D721Med (cell line): Measurements from ENCODE around the gene TRAF3IP1.
"Not testable (repeated sequence)": the region's sequence is repeated elsewhere in the genome, so short reads cannot be mapped to it uniquely, and the experiment has no call there.

Experiments used
- DNase-seq: peaks from one replicate; pipeline ENCODE4 v3.0.0; 2011; ENCODE audit warnings: low spot score; ENCODE audit not compliant: insufficient read length
- FAIRE-seq: peaks from 2 replicates; lab custom pipeline; 2011; peaks lifted over from hg19 to GRCh38; lab: Jason Lieb, UNC
- TF ChIP-seq, protein P1 (sequence below): IDR thresholded peaks from 2 replicates; pipeline ENCODE4 v1.5.1; 2012; ENCODE audit warnings: mild to moderate bottlenecking, control low read depth; ENCODE audit not compliant: insufficient read depth; ENCODE audit errors: missing control alignments

TRAF3IP1 gene

DNA sequence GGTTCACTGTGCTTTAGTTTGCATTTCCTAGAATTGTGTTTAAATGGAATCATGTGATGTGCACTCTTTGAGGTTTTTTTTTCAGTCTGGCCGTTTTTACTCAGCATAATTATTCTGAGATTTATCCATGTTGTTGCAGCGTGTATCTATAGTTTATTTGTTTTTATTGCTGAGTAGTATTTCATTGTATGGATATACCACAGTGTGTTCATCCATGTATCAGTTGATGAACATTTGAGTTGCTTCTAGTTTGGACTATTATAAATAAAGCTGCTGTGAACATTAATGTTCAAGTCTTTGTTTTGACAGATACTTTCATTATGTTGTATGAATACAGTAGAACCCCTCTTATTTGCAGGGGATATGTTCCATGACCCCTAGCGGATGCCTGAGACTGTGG is 39.1 kb downstream of the TRAF3IP1 start:
- DNase-seq (no peak), FAIRE-seq (no peak)
- TF ChIP-seq, protein P1, sequence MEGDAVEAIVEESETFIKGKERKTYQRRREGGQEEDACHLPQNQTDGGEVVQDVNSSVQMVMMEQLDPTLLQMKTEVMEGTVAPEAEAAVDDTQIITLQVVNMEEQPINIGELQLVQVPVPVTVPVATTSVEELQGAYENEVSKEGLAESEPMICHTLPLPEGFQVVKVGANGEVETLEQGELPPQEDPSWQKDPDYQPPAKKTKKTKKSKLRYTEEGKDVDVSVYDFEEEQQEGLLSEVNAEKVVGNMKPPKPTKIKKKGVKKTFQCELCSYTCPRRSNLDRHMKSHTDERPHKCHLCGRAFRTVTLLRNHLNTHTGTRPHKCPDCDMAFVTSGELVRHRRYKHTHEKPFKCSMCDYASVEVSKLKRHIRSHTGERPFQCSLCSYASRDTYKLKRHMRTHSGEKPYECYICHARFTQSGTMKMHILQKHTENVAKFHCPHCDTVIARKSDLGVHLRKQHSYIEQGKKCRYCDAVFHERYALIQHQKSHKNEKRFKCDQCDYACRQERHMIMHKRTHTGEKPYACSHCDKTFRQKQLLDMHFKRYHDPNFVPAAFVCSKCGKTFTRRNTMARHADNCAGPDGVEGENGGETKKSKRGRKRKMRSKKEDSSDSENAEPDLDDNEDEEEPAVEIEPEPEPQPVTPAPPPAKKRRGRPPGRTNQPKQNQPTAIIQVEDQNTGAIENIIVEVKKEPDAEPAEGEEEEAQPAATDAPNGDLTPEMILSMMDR, result no peak

DNA sequence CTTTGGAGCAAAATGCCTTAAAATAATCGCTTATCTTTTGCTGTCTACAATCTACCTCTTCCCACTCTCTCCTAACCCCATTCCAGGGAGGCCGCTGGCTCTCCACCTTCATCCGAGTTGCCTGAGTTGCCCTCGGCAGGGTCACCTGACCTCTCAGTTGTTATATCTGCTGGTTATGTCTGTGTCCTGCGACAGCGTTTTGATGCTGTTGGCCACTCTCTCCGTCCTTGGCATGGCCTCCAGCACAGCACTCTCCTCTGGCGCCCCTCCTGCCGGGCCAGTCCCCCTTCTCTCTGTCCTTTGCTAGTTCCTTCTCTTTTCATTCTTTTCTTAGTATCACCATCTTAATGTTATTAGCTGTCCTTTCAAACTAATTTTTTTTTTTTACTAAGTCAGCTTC is 41.6 kb downstream of the TRAF3IP1 start:
- no peak for FAIRE-seq
- DNase-seq, result no peak
- TF ChIP-seq, protein P1, result no peak

DNA sequence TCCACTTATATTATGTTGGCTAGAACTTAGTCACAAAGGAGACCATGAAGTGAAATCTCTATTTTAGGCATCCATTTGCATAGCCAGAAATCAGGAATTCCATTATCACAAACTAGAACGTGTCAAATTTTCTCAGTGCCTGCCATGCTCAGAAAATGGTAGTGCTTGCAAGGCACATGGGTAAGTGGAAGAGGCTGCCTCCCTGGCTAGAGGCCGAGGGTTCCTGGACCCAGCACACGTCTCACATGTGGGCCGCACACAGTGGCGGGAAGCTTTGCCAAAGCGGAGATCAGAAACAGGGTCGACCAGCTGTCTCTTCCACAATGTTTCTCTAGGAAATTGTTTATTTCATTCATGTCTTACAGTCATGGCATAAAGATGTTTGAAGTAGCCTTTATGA is 42.3 kb downstream of the TRAF3IP1 start:
- DNase-seq, result no peak
- TF ChIP-seq, protein P1, result no peak
- no peak for FAIRE-seq

DNA sequence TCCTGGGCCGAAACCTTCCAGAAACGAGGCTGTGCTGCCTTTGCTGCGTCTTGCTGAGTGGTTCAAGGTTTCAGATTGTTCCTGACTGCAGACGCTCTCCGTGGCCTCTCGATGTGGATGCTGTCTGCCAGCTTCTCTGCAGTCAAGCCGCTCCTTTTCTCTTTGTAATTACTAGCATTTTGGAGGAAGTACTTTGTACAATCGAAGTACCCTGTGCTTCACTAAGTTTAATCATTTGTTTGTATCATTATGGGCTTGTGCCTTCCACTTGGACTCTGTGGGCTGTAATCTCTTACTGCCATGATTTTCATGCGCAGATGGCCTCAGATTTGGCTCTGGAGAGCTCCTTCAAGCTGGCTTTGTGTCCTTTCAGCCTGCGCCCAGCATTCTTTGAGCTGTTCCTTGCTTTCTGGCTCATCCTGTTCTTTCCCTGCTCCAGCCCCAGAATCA is 49.3 kb downstream of the TRAF3IP1 start:
- DNase-seq (no peak), FAIRE-seq (no peak)
- TF ChIP-seq, protein P1, result no peak

DNA sequence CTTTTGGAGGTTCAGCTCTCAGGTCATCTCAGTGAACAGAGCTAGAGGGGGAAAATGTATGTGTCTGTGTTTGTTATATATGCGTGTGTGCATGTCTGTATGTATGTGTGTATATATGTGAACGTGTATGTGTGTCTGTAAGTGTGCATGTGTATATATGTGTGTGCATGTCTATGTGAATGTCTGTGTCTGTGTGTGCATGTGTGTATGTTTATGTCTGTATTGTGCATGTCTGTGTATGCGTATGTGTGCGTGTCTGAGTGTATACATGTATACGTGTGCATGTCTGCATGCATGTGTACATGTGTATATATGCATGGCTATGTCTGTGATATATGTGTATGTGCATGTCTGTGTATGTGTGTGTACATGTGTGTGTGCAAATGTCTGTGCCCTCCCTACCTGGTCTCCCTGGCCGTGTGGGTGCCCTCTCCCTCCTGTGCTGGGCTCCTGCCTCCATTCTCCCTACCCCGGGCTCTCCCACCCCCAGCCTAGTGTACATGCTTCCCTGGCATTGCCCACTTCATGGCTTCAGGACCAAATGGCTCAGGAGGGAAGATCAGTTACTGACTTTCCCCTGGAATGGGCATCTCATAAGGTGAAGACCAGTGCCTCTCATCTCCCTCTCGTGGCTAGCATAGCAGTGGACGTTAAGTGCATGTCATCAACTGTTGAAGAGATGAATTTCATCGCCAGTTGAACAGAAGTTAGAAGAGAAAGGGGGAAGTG is 49.9 kb downstream of the TRAF3IP1 start:
- DNase-seq, result no peak
- no peak for FAIRE-seq
- TF ChIP-seq, protein P1, result no peak

DNA sequence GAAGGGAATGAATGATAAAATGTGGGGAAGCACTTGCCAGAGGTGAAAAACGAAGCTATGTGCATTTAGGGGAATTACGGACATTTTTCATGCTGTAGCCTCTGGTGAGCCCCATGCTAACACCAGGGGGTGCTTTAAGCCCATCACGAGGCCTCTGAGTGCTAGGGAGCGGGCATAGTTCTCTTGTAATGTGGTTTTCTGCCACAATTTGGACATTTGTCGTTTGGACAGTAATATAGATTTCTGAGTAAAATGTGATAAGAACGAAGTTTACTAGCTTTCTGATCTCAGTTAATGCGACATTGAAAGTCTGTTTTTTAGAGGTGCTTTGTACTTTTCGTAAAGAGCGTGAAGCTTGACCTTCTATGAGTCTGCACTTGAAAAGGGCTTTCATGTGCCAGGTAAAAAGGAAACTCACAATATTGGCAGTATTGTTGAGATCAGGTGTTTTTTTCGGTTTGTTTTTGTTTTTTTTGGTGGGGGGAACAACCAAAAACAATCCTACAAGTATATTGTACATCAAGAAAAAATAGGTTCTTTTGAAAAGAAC is 50.6 kb downstream of the TRAF3IP1 start:
- TF ChIP-seq, protein P1, result peak; percentile 57
- no peak for FAIRE-seq
- DNase-seq, result no peak

DNA sequence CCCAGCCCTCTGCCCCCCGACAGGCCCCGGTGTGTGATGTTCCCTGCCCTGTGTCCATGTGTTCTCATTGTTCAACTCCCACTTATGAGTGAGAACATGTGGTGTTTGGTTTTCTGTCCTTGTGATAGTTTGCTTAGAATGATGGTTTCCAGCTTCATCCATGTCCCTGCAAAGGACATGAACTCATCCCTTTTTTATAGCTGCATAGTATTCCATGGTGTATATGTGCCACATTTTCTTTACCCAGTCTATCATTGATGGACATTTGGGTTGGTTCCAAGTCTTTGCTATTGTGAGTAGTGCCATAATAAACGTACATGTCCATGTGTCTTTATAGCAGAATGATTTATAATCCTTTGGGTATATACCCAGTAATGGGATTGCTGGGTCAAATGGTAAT is 52.0 kb downstream of the TRAF3IP1 start:
- DNase-seq, FAIRE-seq: not testable (repeated sequence)
